Trophoblast cell (in vitro differentiated cells and primary cell): Measurements from ENCODE around the gene CDH15.
A peak's percentile ranks its signal among the peaks of the same experiment; 100 is the strongest.

Experiments
- DNase-seq, 2 donors: peaks; one replicate each; pipeline ENCODE4 v3.0.0-alpha.2; 2016
- H2AFZ ChIP-seq: 2 replicates; pipeline ENCODE4 v1.6.1; 2013; ENCODE audit warnings: low read length, moderate library complexity, mild to moderate bottlenecking; ENCODE audit not compliant: insufficient read depth, poor library complexity
- H2AK5ac ChIP-seq: 2 replicates; pipeline ENCODE4 v1.6.1; 2013; ENCODE audit warnings: mild to moderate bottlenecking, low read length
- H2BK120ac ChIP-seq: 2 replicates; pipeline ENCODE4 v1.6.1; 2013; ENCODE audit warnings: low read length, mild to moderate bottlenecking, moderate library complexity; ENCODE audit not compliant: insufficient read depth, poor library complexity
- H2BK12ac ChIP-seq: 2 replicates; pipeline ENCODE4 v1.6.1; 2013; ENCODE audit warnings: mild to moderate bottlenecking, low read length, moderate library complexity
- H2BK5ac ChIP-seq: 2 replicates; pipeline ENCODE4 v1.6.1; 2013; ENCODE audit warnings: low read length, low read depth, moderate library complexity, mild to moderate bottlenecking; ENCODE audit not compliant: poor library complexity
- H3K14ac ChIP-seq: 2 replicates; pipeline ENCODE4 v1.6.1; 2013; ENCODE audit warnings: mild to moderate bottlenecking, low read length
- H3K18ac ChIP-seq: 2 replicates; pipeline ENCODE4 v1.6.1; 2013; ENCODE audit warnings: mild to moderate bottlenecking, low read length
- H3K23ac ChIP-seq: 2 replicates; pipeline ENCODE4 v1.6.1; 2013; ENCODE audit warnings: low read length
- H3K27ac ChIP-seq: 2 replicates; pipeline ENCODE4 v1.5.1; 2013; ENCODE audit warnings: low read depth, mild to moderate bottlenecking, inconsistent platforms, low read length, moderate library complexity
- H3K27me3 ChIP-seq: 2 replicates; pipeline ENCODE4 v1.6.1; 2013; ENCODE audit warnings: inconsistent platforms, mild to moderate bottlenecking, low read length, moderate library complexity; ENCODE audit not compliant: insufficient read depth
- H3K36me3 ChIP-seq, 2 experiments: 1 replicate in 1 of 2; 2 replicates in 1 of 2; pipeline ENCODE4 v1.6.1; 2013; ENCODE audit warnings: low read length in 2 of 2, mild to moderate bottlenecking in 2 of 2, moderate library complexity in 1 of 2; ENCODE audit not compliant: insufficient read depth in 2 of 2, control insufficient read depth in 1 of 2
- H3K4ac ChIP-seq: 2 replicates; pipeline ENCODE4 v1.6.1; 2013; ENCODE audit warnings: low read depth, mild to moderate bottlenecking, low read length, moderate library complexity
- H3K4me1 ChIP-seq, 2 experiments: 1 replicate in 1 of 2; 2 replicates in 1 of 2; pipeline ENCODE4 v1.6.1; 2013; ENCODE audit warnings: low read length in 2 of 2, mild to moderate bottlenecking in 2 of 2, moderate library complexity in 1 of 2; ENCODE audit not compliant: insufficient read depth in 2 of 2, control insufficient read depth in 1 of 2
- H3K4me2 ChIP-seq: 2 replicates; pipeline ENCODE4 v1.6.1; 2013; ENCODE audit warnings: inconsistent platforms, mild to moderate bottlenecking, low read length, moderate library complexity
- H3K4me3 ChIP-seq: 2 replicates; pipeline ENCODE4 v1.5.1; 2013; ENCODE audit warnings: mild to moderate bottlenecking, low read depth, low read length, inconsistent platforms
- H3K79me1 ChIP-seq: one replicate; pipeline ENCODE4 v1.6.1; 2013; ENCODE audit warnings: low read length
- H3K79me2 ChIP-seq: 2 replicates; pipeline ENCODE4 v1.6.1; 2013; ENCODE audit warnings: low read length, mild to moderate bottlenecking; ENCODE audit not compliant: control insufficient read depth, insufficient read depth, poor library complexity
- H3K9ac ChIP-seq: 2 replicates; pipeline ENCODE4 v1.6.1; 2013; ENCODE audit warnings: mild to moderate bottlenecking, low read length
- H3K9me3 ChIP-seq: 2 replicates; pipeline ENCODE4 v1.6.1; 2013; ENCODE audit warnings: low read depth, mild to moderate bottlenecking, control low read depth, inconsistent platforms, low read length; ENCODE audit not compliant: insufficient read depth
- H4K12ac ChIP-seq: 2 replicates; pipeline ENCODE4 v1.6.1; 2013; ENCODE audit warnings: low read depth, mild to moderate bottlenecking, low read length, moderate library complexity
- H4K8ac ChIP-seq: 2 replicates; pipeline ENCODE4 v1.6.1; 2013; ENCODE audit warnings: low read depth, mild to moderate bottlenecking, low read length, moderate library complexity
- H4K91ac ChIP-seq: one replicate; pipeline ENCODE4 v1.6.1; 2013; ENCODE audit warnings: low read depth, mild to moderate bottlenecking, low read length, moderate library complexity
- WGBS: extraction: QIAGEN DNeasy Blood & Tissue Kit; methylation state at CpG from one replicate; pipeline ENCODE4 v1.1.7; 2013; ENCODE audit warnings: missing lambda C conversion rate; ENCODE audit not compliant: insufficient read length, insufficient coverage; ENCODE audit errors: extremely low coverage; 5-methylcytosine and 5-hydroxymethylcytosine counted together

Gene CDH15

DNA sequence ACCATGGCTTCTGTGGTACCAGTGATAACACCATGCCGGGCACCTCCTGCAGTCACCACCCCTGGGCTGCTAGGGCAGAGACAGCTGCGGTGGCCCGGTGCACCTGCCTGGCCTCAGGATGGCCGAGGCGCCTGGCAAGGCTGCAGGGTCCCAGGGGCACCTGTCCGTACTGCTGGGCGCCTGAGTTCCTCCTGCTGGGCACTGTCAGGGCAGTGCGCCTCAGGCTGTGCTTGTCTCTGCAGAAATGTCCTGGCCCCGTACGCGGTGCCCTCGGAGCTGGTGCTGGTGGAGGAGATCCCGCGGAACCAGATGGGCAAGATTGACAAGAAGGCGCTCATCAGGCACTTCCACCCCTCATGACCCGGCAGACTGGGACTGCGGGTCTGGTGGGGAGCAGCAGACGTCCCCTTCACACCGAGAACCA is 17.7 kb upstream of the CDH15 start:
- Histone ChIP-seq H4K91ac (no peak overlapping the region), H3K14ac (no peak overlapping the region), H4K12ac (no peak overlapping the region), H2AK5ac (no peak overlapping the region), H3K27ac (no peak overlapping the region), H3K27me3 (no peaks in the 10 kb centered on the region), H2AFZ (no peak overlapping the region), H3K4ac (no peak overlapping the region), H2BK120ac (no peak overlapping the region), H3K4me2 (no peak overlapping the region), H3K18ac (no peak overlapping the region), H3K4me3 (no peak overlapping the region), H2BK12ac (no peak overlapping the region), H3K79me1 (no peaks in the 10 kb centered on the region), H3K9ac (no peak overlapping the region), H4K8ac (no peak overlapping the region), H3K79me2 (no peaks in the 10 kb centered on the region), H2BK5ac (no peak overlapping the region), H3K23ac (no peak overlapping the region), H3K36me3 (peaks cover 5 to 11% of the 10 kb centered on the region in 2 experiments), H3K4me1 (peaks cover 21 to 22% of the 10 kb centered on the region in 2 experiments), H3K9me3 (peaks cover 7% of the 10 kb centered on the region)
- WGBS, result no CpG with 5 or more reads among the region's 19 CpGs
- DNase-seq, result peak in 1 of 2 donors; percentile 44

DNA sequence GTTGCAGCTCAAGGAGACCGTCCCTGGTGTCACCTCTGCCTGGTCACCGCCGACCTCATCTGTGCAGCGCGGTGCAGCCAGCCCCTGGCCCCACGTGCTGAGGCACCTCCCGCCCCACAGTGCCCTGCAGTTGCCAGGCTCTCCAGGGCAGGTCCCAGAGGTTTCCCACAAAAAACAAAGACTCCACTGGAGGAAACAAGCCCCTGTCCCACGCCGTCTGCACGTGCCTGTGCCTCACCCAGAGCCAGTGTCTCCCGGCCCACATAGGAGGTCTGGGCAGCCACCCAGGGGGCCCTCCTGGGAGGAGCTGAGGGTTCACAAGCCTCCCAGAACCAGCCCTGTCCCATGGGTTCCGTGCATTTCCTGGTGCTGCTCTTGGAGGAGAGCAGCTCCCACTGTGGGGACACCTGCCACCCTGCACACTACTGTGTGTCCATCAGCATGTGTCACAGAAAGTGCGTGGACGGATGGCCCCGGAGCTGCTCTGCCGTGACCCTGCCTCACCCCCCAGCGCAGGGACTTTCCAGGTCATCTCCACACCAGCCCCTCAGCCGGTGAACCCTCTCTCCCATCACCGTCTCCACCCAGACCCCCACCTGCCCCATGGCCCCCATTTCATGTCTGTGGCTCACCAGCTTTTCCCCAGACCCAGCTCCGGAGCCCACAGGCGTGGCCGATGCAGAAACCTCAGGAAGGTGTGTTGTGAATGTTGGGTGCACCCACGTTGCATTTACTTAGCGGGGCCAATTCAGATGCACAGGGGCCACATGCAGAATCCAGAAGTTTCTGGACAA is 17.0 kb upstream of the CDH15 start:
- no CpG with 5 or more reads among the region's 24 CpGs for WGBS
- no peak overlapping the region for H3K4me3 ChIP-seq
- no peak overlapping the region for H3K27ac ChIP-seq

GRCh38 chr16:89155184-89155679 is 16.3 kb upstream of the CDH15 start:
- Histone ChIP-seq H4K91ac (peak overlapping the region; percentile 32), H3K27ac (no peak overlapping the region), H3K18ac (peak overlapping the region; percentile 4), H3K4me1 (peaks cover 21 to 22% of the 10 kb centered on the region in 2 experiments), H2AK5ac (no peak overlapping the region), H2BK5ac (no peak overlapping the region), H3K14ac (no peak overlapping the region), H3K36me3 (peaks cover 2 to 9% of the 10 kb centered on the region in 2 experiments), H3K9ac (no peak overlapping the region), H3K23ac (no peak overlapping the region), H3K79me2 (no peaks in the 10 kb centered on the region), H4K8ac (no peak overlapping the region), H2AFZ (peak overlapping the region; percentile 27), H3K9me3 (peaks cover 15% of the 10 kb centered on the region), H4K12ac (peak overlapping the region; percentile 61), H3K27me3 (no peaks in the 10 kb centered on the region), H2BK12ac (no peak overlapping the region), H2BK120ac (no peak overlapping the region), H3K4me3 (no peak overlapping the region), H3K4ac (no peak overlapping the region), H3K79me1 (no peaks in the 10 kb centered on the region), H3K4me2 (no peak overlapping the region)
- DNase-seq, result no peak
- no CpG with 5 or more reads among the region's 19 CpGs for WGBS

More for the DNA sequence above, 17.0 kb upstream of the CDH15 start:
- Histone ChIP-seq H3K4me2 (no peak overlapping the region), H2BK120ac (no peak overlapping the region), H4K8ac (no peak overlapping the region), H3K79me2 (no peaks in the 10 kb centered on the region), H2AFZ (no peak overlapping the region), H3K4me1 (peaks cover 21 to 22% of the 10 kb centered on the region in 2 experiments), H2AK5ac (no peak overlapping the region), H3K27me3 (no peaks in the 10 kb centered on the region), H2BK12ac (no peak overlapping the region), H3K14ac (no peak overlapping the region), H3K4ac (no peak overlapping the region), H4K91ac (no peak overlapping the region), H3K18ac (no peak overlapping the region), H3K23ac (no peak overlapping the region), H3K79me1 (no peaks in the 10 kb centered on the region), H4K12ac (no peak overlapping the region), H3K9ac (no peak overlapping the region), H3K36me3 (peaks cover 5 to 11% of the 10 kb centered on the region in 2 experiments), H2BK5ac (no peak overlapping the region), H3K9me3 (peaks cover 13% of the 10 kb centered on the region)
- DNase-seq, result no peak

GRCh38 chr16:89155851-89156739 is 15.5 kb upstream of the CDH15 start:
- no peak overlapping the region for H3K4me2 ChIP-seq
- no peak overlapping the region for H2AK5ac ChIP-seq
- no peak overlapping the region for H3K23ac ChIP-seq
- H4K12ac ChIP-seq, result no peak overlapping the region
- no peak overlapping the region for H3K4ac ChIP-seq
- no peak overlapping the region for H2BK120ac ChIP-seq
- H3K36me3 ChIP-seq, result peaks cover 0 to 3% of the 10 kb centered on the region in 2 experiments
- H3K14ac ChIP-seq, result no peak overlapping the region
- no peak overlapping the region for H3K9ac ChIP-seq
- no peaks in the 10 kb centered on the region for H3K79me2 ChIP-seq
- no peak overlapping the region for H2AFZ ChIP-seq
- H3K79me1 ChIP-seq, result no peaks in the 10 kb centered on the region
- H3K27me3 ChIP-seq, result no peaks in the 10 kb centered on the region
- no peak overlapping the region for H4K8ac ChIP-seq
- no peak for DNase-seq
- no peak overlapping the region for H4K91ac ChIP-seq
- no peak overlapping the region for H3K18ac ChIP-seq
- no peak overlapping the region for H2BK12ac ChIP-seq
- no CpG with 5 or more reads among the region's 24 CpGs for WGBS
- no peak overlapping the region for H3K4me3 ChIP-seq
- H2BK5ac ChIP-seq, result no peak overlapping the region
- peaks cover 15% of the 10 kb centered on the region for H3K9me3 ChIP-seq
- H3K4me1 ChIP-seq, result peaks cover 21 to 22% of the 10 kb centered on the region in 2 experiments
- H3K27ac ChIP-seq, result no peak overlapping the region
